GM18511 (cell line): ENCODE results near the gene ARHGEF19.
"Not testable (repeated sequence)": the region's sequence is repeated elsewhere in the genome, so short reads cannot be mapped to it uniquely, and the experiment has no call there.

Experiments used
- ATAC-seq: cut with Tn5 transposase; IDR thresholded peaks from one replicate; pipeline ENCODE4 v1.9.1; 2021; ENCODE audit warnings: mild to moderate bottlenecking, moderate library complexity; ENCODE audit not compliant: unreplicated experiment

ARHGEF19 gene

GRCh38 chr1:16205891-16206546 lies 6.4 kb downstream of the ARHGEF19 start:
- peak; percentile 24 for ATAC-seq

- no peak for ATAC-seq
Observed at GRCh38 chr1:16205334-16205671, 7.1 kb downstream of the ARHGEF19 start.

DNA sequence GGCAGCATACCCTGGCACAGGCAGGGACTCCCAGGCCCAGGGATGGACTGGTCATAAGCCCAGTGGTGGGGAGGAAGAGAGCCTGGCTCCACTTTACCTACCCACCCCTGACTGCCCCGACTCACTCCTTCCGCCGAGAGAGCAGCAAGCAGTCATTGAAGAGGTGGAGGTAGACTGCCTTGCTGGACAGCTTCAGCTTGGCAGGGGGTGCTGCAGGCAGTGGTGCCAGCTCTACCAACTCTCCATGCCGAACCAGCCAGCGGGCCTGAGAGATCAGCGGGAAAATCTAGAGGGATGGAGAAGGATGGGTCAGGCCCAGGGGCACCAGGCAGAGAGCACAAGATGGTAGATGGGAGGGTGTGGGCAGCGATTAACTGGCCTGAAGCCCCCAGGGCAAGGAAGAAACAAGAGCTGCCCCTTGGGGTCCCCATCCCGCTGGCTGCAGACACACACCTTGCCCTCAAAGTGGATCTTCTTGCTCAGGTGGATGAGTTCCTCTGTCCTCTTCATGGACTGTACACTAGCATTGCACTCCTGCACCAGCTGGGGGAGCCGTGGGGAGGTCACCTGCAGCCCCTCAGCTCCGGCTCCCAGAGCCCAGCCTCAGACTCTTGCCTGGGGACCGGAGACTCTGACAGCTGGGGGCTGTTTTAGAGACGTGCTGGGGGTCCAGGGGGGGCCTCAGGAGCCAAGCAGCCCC lies 7.7 kb downstream of the ARHGEF19 start:
- no peak for ATAC-seq

DNA sequence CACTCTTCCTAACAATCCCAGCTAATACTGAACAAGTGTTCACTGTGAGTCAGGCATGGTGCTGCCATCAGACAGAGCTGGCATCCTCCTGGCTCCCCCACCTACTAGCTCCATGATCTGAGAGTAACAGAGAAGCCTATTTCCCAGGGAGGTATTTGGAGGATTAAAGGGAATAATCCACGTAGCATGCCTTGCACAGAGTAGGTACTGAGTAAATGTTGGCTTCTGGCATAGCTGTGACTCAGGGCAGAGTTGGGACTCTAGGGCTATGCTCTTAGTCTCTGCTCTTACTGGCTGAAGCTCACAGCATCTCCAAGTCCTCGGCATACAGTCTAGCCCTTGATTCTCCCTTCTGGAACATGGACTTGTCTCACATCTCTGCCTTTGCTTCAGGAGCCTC lies 8.2 kb downstream of the ARHGEF19 start:
- no peak for ATAC-seq

DNA sequence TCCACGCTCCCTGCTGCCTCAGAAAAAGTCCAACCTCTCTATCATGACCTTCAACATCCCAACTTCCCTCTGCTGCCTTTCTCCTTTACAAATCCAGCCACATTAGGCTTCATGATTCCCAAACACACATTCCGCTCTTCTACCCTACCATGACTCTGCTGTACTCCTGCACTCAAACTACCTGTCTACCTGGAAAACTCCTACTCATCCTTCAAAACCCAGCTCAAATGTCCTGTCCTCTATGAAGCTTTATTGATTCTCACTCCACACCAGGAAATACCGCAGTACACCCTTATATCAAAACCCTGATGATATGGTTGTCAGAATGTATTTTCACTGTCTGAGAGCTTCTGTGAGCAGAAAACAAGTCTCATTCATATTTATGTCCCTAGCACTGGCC lies 8.9 kb downstream of the ARHGEF19 start:
- ATAC-seq: no peak

DNA sequence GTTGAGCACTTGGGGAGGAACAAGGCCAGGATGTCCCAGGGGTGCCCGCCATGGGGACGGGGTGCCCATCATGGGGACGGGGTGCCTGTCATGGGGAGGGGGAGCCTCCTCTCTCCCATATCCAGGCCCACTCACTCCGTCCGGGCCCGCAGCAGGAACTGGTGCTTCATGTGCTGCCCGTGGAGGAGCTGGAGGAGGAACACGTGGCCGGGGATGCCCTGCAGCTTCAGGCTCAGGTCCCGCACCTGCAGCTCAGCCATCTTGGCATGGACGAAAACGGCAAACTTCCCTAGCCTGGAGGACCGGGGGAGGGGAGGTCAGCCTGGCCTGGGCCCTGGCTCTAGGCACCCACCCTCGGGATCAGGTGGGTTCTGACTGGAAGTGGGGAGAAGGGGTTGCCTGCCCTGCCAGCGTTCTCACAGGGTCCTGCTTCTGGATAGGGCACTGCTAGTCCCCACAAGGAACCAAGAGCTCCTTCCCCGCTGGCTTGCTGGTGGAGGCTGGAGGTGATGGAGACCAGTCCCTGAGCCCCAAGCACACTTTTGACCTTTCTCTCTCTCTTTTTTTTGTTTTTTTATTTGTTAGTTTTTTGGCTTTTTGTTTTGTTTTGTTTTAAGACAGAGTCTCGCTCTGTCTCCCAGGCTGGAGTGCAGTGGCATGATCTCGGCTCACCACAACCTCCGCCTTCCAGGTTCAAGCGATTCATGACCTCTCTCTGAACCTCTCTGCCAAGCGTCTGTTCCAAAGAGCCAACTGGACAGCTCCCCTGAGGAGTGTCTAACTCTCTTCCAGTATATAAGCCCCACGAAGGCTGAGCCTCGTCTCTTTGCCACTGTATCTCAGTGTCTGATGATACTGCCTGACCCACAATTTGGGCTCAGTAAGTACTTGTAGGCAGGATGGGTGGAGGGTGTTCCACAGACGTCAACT lies 9.9 kb downstream of the ARHGEF19 start:
- ATAC-seq: no peak

- ATAC-seq: no peak
Observed at GRCh38 chr1:16199700-16200099, 12.8 kb downstream of the ARHGEF19 start.

- no peak for ATAC-seq
Observed at GRCh38 chr1:16199157-16199501, 13.3 kb downstream of the ARHGEF19 start.

DNA sequence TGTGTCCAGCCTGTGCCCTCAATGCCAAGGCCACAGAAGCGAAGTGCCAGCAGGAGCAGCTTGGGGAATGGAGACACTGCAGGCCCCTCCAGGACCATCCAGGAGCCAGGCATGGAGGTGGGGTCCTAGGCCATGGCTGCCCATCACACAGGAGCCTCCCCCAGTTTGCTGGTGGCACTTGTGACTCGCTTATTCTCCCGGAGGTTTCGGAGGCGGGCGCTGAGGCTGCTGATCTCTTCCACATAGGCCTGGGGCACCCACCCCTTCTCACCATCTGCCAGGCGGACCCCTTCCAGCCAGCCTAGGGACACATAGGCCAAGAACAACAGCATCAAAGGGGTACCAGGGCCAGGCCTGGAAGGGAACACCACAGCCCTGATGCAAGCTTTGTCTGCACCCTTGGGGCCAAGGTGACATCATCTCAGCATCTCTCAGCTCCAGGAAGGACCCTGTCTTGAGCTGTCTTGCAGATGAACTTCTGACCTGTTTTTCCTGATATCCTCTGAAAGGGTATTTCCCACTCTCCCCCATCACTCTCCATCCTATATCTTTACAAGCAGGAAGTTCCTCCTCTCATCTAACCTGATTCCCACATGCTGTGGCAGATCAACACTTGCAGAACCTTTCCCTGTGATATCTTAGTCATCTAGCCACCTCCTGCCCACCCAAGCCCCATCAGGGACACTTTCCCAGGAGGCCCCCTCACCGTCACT lies 13.9 kb downstream of the ARHGEF19 start:
- no peak for ATAC-seq

GRCh38 chr1:16196874-16197273 lies 15.6 kb downstream of the ARHGEF19 start:
- no peak for ATAC-seq

DNA sequence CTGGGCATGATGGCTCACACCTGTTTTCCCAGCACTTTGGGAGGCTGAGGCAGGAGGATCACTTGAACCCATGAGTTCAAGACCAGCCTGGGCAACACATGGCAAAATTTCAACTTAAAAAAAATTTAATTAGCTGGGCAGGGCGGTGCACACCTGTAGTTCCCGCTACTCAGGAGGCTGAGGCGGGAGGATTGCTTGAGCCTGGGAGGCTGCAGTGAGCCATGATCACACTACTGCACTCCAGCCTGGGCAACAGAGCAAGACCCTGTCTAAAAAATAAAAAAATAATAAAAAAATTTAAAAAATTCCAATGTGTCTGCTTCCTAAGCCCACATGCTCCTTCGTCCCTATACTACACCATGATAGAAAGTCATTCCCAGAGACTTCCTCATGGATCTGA lies 16.3 kb downstream of the ARHGEF19 start:
- not testable (repeated sequence) for ATAC-seq

- ATAC-seq: no peak
Observed at GRCh38 chr1:16195518-16195905, 16.9 kb downstream of the ARHGEF19 start.

DNA sequence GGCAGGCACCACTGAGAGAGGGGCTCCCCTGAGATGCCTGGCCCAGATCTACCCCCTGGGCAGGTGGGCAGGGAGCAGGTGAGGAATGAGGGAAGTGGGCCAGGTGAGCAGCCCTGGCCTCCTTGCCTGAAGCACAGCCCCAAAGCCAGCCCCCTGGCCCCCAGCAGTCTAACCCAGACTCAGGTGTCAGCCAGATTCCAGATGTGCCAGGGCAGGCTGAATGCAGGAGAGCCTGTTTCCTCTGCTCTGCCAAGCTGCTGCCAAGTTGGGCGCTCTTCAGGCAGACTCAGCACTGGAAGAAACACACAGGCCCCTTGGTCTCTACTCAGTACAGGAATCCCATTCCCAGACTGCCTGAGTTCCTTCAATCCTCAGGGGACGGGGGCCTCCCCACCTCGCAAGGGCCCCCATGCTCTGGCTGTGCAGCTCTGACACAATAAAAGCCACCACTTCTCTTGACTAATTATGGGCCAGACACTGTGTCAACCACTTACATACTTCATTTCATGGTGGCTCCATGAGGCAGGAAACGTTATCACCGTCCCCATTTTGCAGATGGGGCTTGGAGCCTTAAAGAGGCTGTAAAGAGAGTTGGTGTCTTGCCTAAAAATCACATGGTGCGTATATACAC lies 20.4 kb downstream of the ARHGEF19 start:
- no peak for ATAC-seq

DNA sequence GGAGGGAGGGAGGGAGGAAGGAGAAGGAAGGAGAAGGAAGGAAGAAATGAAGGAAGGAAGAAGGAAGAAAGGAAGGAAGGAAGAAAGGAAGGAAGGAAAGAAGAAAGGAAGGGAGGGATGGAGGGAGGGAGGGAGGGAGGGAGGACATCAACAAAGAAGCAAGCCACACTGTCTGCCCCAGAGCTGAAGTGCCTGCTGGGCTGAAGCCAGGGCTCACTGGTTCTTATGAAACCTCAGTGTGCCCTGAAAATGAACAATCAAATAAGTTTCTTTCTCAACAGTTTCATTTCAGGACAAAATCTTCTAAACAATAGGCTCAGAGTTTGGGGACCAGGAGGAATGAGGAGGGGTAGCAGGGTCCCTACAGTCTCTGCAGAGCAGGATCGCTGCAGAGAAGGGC lies 21.1 kb downstream of the ARHGEF19 start:
- no peak for ATAC-seq

DNA sequence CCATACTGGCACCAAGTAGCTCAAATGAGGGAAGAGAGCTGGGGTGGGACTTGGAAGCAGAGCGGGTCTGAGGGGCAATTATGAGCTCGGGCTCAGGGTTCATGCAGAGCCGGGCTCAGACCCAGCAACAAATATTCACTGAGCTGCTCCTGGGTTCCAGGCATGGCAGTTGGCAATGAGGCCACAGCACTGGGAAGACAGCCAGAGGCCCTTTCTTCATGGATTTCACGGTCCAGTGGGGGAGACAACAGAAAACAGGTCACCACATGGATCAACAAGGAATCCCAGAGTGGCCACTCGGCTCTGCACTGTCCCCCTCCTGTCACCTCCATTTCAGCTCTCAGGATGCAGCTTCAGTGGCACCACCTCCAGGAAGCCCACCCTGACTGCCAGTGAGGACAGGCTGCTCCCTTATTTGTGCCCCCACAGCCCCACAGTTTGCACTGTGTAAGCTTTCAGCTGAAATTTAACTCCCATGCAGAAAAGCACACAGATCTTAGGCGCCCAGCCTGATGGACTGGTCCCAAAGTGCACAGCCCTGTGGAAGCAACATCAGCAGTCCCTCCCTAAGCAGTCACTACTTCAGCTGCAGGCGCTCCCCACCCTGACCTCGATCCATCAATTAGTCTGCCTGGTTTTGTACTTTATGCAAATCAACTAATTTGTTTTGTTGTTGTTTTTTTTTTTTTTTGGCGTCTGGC lies 22.4 kb downstream of the ARHGEF19 start:
- no peak for ATAC-seq

DNA sequence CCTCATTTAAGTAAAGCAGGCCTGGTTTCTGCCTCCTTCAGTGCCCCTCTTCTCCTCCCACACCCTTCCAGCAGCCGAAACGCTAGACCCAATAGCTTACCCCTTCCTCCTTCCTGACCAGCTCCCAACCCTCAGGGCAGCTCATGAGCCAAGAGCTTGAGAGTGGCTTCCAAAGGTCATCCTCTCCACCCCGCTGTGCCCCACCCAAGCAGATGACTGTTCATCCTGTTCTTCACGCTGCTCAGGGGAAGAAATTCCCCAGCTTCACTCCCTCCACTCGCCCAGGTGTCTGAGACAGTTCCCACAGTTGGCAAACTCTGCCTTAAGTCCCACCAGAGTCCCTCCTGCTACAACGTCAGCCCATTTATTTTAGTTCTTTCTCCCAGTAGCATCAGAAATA lies 23.4 kb downstream of the ARHGEF19 start:
- ATAC-seq: no peak

DNA sequence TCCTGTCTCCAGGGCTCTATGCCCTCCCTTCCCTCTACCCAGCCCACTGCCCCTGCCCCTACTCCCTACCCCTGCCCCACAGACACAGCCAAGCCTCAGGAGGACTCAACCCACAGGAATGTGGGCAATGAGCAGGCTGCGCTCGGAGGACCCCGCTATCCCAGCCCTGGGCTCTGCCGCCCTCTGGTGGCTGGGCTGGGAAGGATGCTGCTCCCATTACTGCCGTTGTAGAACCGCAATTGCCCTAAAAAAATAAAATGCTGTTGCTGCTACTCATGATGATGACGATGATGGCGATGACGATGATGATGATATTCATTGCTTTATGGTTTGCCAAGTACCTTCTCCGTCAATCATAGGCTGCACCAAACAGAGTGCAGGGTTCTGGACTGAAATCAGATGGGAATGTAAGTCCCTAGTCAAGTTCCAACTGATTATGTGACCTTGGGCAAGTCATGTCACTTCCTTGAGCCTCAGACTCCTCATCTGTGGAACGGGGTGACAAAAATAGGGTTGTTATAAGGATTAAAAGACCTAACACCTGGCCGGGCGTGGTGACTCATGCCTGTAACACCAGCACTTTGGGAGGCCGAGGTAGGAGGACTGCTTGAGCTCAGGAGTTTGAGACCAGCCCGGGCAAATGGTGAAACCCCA lies 24.6 kb downstream of the ARHGEF19 start:
- ATAC-seq: no peak

GRCh38 chr1:16186655-16187235 lies 25.7 kb downstream of the ARHGEF19 start:
- no peak for ATAC-seq

DNA sequence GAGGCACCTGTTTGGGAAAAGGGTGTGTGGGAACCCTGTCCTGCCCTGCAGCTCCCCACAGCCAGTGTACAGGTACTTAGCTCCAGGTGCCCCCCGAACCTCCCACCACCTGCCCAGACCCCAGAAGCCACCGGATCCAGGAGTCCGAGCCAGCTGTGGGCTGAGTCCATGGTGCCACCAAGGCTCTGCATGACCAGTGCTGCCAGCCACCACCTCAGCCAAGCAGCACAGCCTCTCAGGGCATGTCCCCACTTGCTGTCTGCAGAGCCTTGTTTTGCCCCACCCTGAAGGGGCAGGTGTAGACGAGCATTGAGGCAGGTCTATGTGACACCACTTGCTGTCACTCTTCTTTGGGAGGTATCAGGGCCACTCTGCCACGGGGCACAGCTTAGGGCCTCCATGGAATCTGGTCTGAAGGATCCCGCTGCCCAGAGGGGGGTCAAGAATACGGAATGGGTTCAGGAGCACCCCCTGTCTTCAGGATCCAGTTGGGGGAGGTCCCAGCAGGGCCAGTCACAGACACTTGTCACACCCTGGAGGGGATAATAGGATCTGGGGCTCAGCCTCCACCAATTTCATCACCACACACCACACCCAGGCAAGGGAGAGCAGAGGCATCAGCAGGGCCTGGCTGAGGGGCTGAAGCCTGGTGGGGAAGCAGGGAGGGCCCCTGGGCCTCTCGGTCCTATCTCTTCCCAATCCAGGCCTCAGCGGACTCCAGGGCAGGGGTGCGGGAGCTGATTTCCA lies 27.7 kb downstream of the ARHGEF19 start:
- ATAC-seq: no peak
